WTC11 (cell line): Measurements from ENCODE around the gene PEAR1. TPM values are rescaled to one million over a fixed set of nuclear protein-coding genes. Genes with fewer than 3 reads are reported as not detected.

Experiments used
- ATAC-seq: fragments of 200-7000 bp; cut with Tn5 transposase; 2 replicates; pipeline ENCODE4 v1.10.0; 2021; ENCODE audit warnings: mild to moderate bottlenecking, moderate library complexity
- CTCF ChIA-PET: fragments of 300-600 bp; sonication (Branson Sonifier 250); formaldehyde crosslinking; loops from one replicate; lab custom pipeline; 2021; ENCODE audit warnings: antibody characterized with exemption; lab: Charles Lee
- POLR2A ChIA-PET: fragments of 350-600 bp; sonication (Branson Sonifier 250); formaldehyde crosslinking; loops from one replicate; lab custom pipeline; 2021; ENCODE audit warnings: antibody characterized with exemption; lab: Charles Lee
- DNase-seq: peaks from one replicate; pipeline ENCODE4 v3.0.0; 2021; ENCODE audit warnings: low spot score
- H3K27ac Mint-ChIP-seq: 2 replicates; pipeline ENCODE4 v1.8.0; 2021; ENCODE audit warnings: mixed read lengths
- H3K27me3 Mint-ChIP-seq: 2 replicates; pipeline ENCODE4 v1.8.0; 2021; ENCODE audit warnings: low read depth, mild to moderate bottlenecking, moderate library complexity, mixed read lengths
- H3K36me3 Mint-ChIP-seq: 2 replicates; pipeline ENCODE4 v1.8.0; 2021; ENCODE audit warnings: mixed read lengths
- H3K4me1 Mint-ChIP-seq: 2 replicates; pipeline ENCODE4 v1.8.0; 2022; ENCODE audit warnings: mixed read lengths
- H3K4me3 Mint-ChIP-seq: 2 replicates; pipeline ENCODE4 v1.8.0; 2021; ENCODE audit warnings: mild to moderate bottlenecking, moderate library complexity, mixed read lengths
- H3K9me3 Mint-ChIP-seq: 2 replicates; pipeline ENCODE4 v1.8.0; 2021; ENCODE audit warnings: mixed read lengths
- AR ChIP-seq: fragments of 250-450 bp; sonication (Bioruptor Pico); IDR thresholded peaks from 2 replicates; pipeline ENCODE4 v1.9.0; 2021; ENCODE audit warnings: mild to moderate bottlenecking
- E2F4 ChIP-seq: sonication (generic); formaldehyde crosslinking; IDR thresholded peaks from 2 replicates; pipeline ENCODE4 v1.8.1; 2022; ENCODE audit warnings: low read depth, mild to moderate bottlenecking, moderate library complexity, missing genetic modification reagents, borderline replicate concordance
- ELF4 ChIP-seq: sonication (generic); formaldehyde crosslinking; IDR thresholded peaks from 2 replicates; pipeline ENCODE4 v1.8.1; 2022; ENCODE audit warnings: low read depth, mild to moderate bottlenecking, moderate library complexity, missing genetic modification reagents
- ESRRA ChIP-seq: sonication (generic); formaldehyde crosslinking; IDR thresholded peaks from 2 replicates; pipeline ENCODE4 v1.8.1; 2022; ENCODE audit warnings: mild to moderate bottlenecking, missing genetic modification reagents, borderline replicate concordance
- FOXK1 ChIP-seq: sonication (generic); formaldehyde crosslinking; IDR thresholded peaks from 2 replicates; pipeline ENCODE4 v1.8.0; 2022; ENCODE audit warnings: mild to moderate bottlenecking, moderate library complexity, missing genetic modification reagents
- IRF1 ChIP-seq: sonication (generic); formaldehyde crosslinking; IDR thresholded peaks from 2 replicates; pipeline ENCODE4 v1.8.0; 2023; ENCODE audit warnings: missing genetic modification reagents
- NFYB ChIP-seq: sonication (generic); formaldehyde crosslinking; conservative IDR thresholded peaks from 2 replicates; pipeline ENCODE4 v1.8.0; 2022; ENCODE audit warnings: low read depth, missing genetic modification reagents
- NR2C2 ChIP-seq: sonication (generic); formaldehyde crosslinking; IDR thresholded peaks from 2 replicates; pipeline ENCODE4 v1.8.0; 2022; ENCODE audit warnings: mild to moderate bottlenecking, missing genetic modification reagents
- PRDM15 ChIP-seq: sonication (generic); formaldehyde crosslinking; IDR thresholded peaks from 2 replicates; pipeline ENCODE4 v1.8.0; 2022; ENCODE audit warnings: missing genetic modification reagents
- RORB ChIP-seq: fragments of 250-450 bp; sonication (Bioruptor Pico); IDR thresholded peaks from 2 replicates; pipeline ENCODE4 v1.9.0; 2021; ENCODE audit warnings: mild to moderate bottlenecking
- SP1 ChIP-seq: sonication (generic); formaldehyde crosslinking; conservative IDR thresholded peaks from 2 replicates; pipeline ENCODE4 v1.8.1; 2022; ENCODE audit warnings: missing genetic modification reagents
- TP53 ChIP-seq: sonication (generic); formaldehyde crosslinking; IDR thresholded peaks from 2 replicates; pipeline ENCODE4 v1.8.1; 2023; ENCODE audit warnings: mild to moderate bottlenecking, missing genetic modification reagents
- USF2 ChIP-seq: sonication (generic); formaldehyde crosslinking; IDR thresholded peaks from 2 replicates; pipeline ENCODE4 v1.8.1; 2023; ENCODE audit warnings: mild to moderate bottlenecking, missing genetic modification reagents, moderate library complexity
- ZBTB43 ChIP-seq: sonication (generic); formaldehyde crosslinking; IDR thresholded peaks from 2 replicates; pipeline ENCODE4 v1.8.1; 2023; ENCODE audit warnings: mild to moderate bottlenecking, missing genetic modification reagents
- ZNF532 ChIP-seq: fragments of 250-450 bp; sonication (Bioruptor Pico); IDR thresholded peaks from 2 replicates; pipeline ENCODE4 v1.9.0; 2021; ENCODE audit warnings: mild to moderate bottlenecking, borderline replicate concordance
- ZSCAN18 ChIP-seq: fragments of 250-450 bp; sonication (Bioruptor Pico); IDR thresholded peaks from 2 replicates; pipeline ENCODE4 v2.1.2; 2022; ENCODE audit warnings: mild to moderate bottlenecking, moderate library complexity
- total RNA-seq: library from RNA; stranded (reverse); gene quantifications from 3 replicates; pipeline ENCODE4 v1.2.3, GENCODE V29; 2021

The PEAR1 gene
- total RNA-seq, 1 experiment from 2014 or later = 1.6 TPM

GRCh38 chr1:156925154-156926010, 31.9 kb downstream of the PEAR1 start:
- Mint-ChIP-seq H3K27me3 (peaks cover 100% of the 10 kb centered on the region), H3K4me1 (peaks cover 25% of the 10 kb centered on the region), H3K27ac (no peak overlapping the region), H3K36me3 (no peaks in the 10 kb centered on the region), H3K4me3 (peak overlapping the region; percentile 72), H3K9me3 (no peaks in the 10 kb centered on the region)
- ChIA-PET CTCF (interaction anchor here (1.0 to 11.9 kb wide), 14 partner anchors 26 to 235 kb away, joined by 3 to 233 read pairs (median 10); partner anchors contain the start of genes INSRR, NTRK1 and PEAR1), POLR2A (interaction anchor here (0.7 kb wide), 1 partner anchor 15 kb away, joined by 3 read pairs; no protein-coding TSS in a partner anchor)
- no peak for DNase-seq
- TF ChIP-seq ELF4 (CRISPR knock-in tag) (no peak), FOXK1 (no peak)
- no peak for ATAC-seq

GRCh38 chr1:156926175-156926574, 32.7 kb downstream of the PEAR1 start:
- Mint-ChIP-seq H3K27me3 (peaks cover 99% of the 10 kb centered on the region), H3K4me3 (no peak overlapping the region), H3K27ac (no peak overlapping the region), H3K9me3 (no peaks in the 10 kb centered on the region), H3K36me3 (no peaks in the 10 kb centered on the region), H3K4me1 (peaks cover 23% of the 10 kb centered on the region)
- POLR2A ChIA-PET = no interaction called here
- DNase-seq = no peak
- no peak for ATAC-seq
- CTCF ChIA-PET = interaction anchor here (2.3 to 11.9 kb wide), 6 partner anchors 25 to 236 kb away, joined by 17 to 233 read pairs (median 32); partner anchors contain the start of genes INSRR, NTRK1 and PEAR1
- TF ChIP-seq NFYB = no peak
- TF ChIP-seq IRF1 (CRISPR knock-in tag) = no peak
- TF ChIP-seq TP53 = no peak
- TF ChIP-seq ESRRA (CRISPR knock-in tag) = no peak
- no peak for TF ChIP-seq USF2 (CRISPR knock-in tag)
- no peak for TF ChIP-seq SP1 (CRISPR knock-in tag)
- no peak for TF ChIP-seq ZBTB43 (CRISPR knock-in tag)
- no peak for TF ChIP-seq RORB (CRISPR knock-in tag)
- no peak for TF ChIP-seq E2F4 (CRISPR knock-in tag)
- no peak for TF ChIP-seq PRDM15
- TF ChIP-seq ZSCAN18 (CRISPR knock-in tag) = no peak
- TF ChIP-seq NR2C2 (CRISPR knock-in tag) = no peak
- no peak for TF ChIP-seq ZNF532 (CRISPR knock-in tag)
- TF ChIP-seq AR (CRISPR knock-in tag) = no peak
